A172 (cell line): ENCODE measurements around the gene HNF4A. TPM values are rescaled to one million over a fixed set of nuclear protein-coding genes. Genes with fewer than 3 reads are reported as not detected.
A peak's percentile ranks its signal among the peaks of the same experiment; 100 is the strongest.

Source experiments
- DNase-seq: peaks from one replicate; pipeline ENCODE4 v3.0.0-alpha.2; 2015; ENCODE audit warnings: low spot score
- total RNA-seq: library from RNA; depleted of rRNA; stranded (reverse); fragments of >200 nt; shearing (Covaris generic); gene quantifications from 2 replicates; pipeline ENCODE4 v1.2.3, GENCODE V29; 2014

Gene HNF4A
- total RNA-seq, 1 experiment from 2014 or later: not detected

- DNase-seq: no peak
Observed at GRCh38 chr20:44405785-44406571, 50.5 kb downstream of the HNF4A start.

- DNase-seq: no peak
Observed at GRCh38 chr20:44406572-44407137, 51.2 kb downstream of the HNF4A start.

GRCh38 chr20:44407402-44408184 lies 52.1 kb downstream of the HNF4A start:
- peak; percentile 94 for DNase-seq

GRCh38 chr20:44409132-44409600 lies 53.7 kb downstream of the HNF4A start:
- DNase-seq: peak; percentile 70

GRCh38 chr20:44410583-44411019 lies 55.1 kb downstream of the HNF4A start:
- DNase-seq: no peak

GRCh38 chr20:44411020-44411756 lies 55.7 kb downstream of the HNF4A start:
- no peak for DNase-seq

- DNase-seq: no peak
Observed at GRCh38 chr20:44411757-44412401, 56.4 kb downstream of the HNF4A start.

- no peak for DNase-seq
Observed at GRCh38 chr20:44412402-44413144, 57.1 kb downstream of the HNF4A start.

- DNase-seq: no peak
Observed at GRCh38 chr20:44413575-44414345, 58.3 kb downstream of the HNF4A start.

- DNase-seq: no peak
Observed at GRCh38 chr20:44414346-44414714, 58.8 kb downstream of the HNF4A start.

GRCh38 chr20:44414808-44415207 lies 59.3 kb downstream of the HNF4A start:
- no peak for DNase-seq

- DNase-seq: no peak
Observed at GRCh38 chr20:44415833-44416715, 60.6 kb downstream of the HNF4A start.

- no peak for DNase-seq
Observed at GRCh38 chr20:44418069-44418905, 62.8 kb downstream of the HNF4A start.

GRCh38 chr20:44419131-44419844 lies 63.8 kb downstream of the HNF4A start:
- peak; percentile 22 for DNase-seq

- no peak for DNase-seq
Observed at GRCh38 chr20:44420497-44420896, 65.0 kb downstream of the HNF4A start.

GRCh38 chr20:44422083-44422482 lies 66.6 kb downstream of the HNF4A start:
- DNase-seq: peak; percentile 51

- DNase-seq: no peak
Observed at GRCh38 chr20:44423480-44423879, 68.0 kb downstream of the HNF4A start.
